ENCODE results near the gene LOXL3. TPM values are rescaled to one million over a fixed set of nuclear protein-coding genes. Genes with fewer than 3 reads are reported as not detected.
"Not testable (repeated sequence)": the region's sequence is repeated elsewhere in the genome, so short reads cannot be mapped to it uniquely, and the experiment has no call there.

The LOXL3 gene
- total RNA-seq, 1 donor from 2014 or later: 16.1 TPM

- DNase-seq: no peak
These were observed 18.6 kb upstream of the LOXL3 start for GRCh38 chr2:74572178-74572925.

GRCh38 chr2:74571058-74571457 lies 17.3 kb upstream of the LOXL3 start:
- no peak for DNase-seq

- no peak for DNase-seq
These were observed 15.9 kb upstream of the LOXL3 start for GRCh38 chr2:74569686-74570085.

GRCh38 chr2:74567881-74568280 lies 14.1 kb upstream of the LOXL3 start:
- no peak for DNase-seq

- no peak for DNase-seq
These were observed 13.0 kb upstream of the LOXL3 start for GRCh38 chr2:74566754-74567085.

GRCh38 chr2:74566076-74566753 lies 12.5 kb upstream of the LOXL3 start:
- no peak for DNase-seq

- no peak for DNase-seq
These were observed 10.5 kb upstream of the LOXL3 start for GRCh38 chr2:74564222-74564621.

- DNase-seq: no peak
These were observed 8.5 kb upstream of the LOXL3 start for GRCh38 chr2:74562126-74562775.

- not testable (repeated sequence) for DNase-seq
These were observed 7.3 kb upstream of the LOXL3 start for GRCh38 chr2:74561022-74561421.

GRCh38 chr2:74560591-74560990 lies 6.8 kb upstream of the LOXL3 start:
- DNase-seq: no peak

GRCh38 chr2:74559912-74560311 lies 6.2 kb upstream of the LOXL3 start:
- no peak for DNase-seq

- no peak for DNase-seq
These were observed 4.8 kb upstream of the LOXL3 start for GRCh38 chr2:74558284-74559230.

- no peak for DNase-seq
These were observed 3.2 kb upstream of the LOXL3 start for GRCh38 chr2:74556831-74557370.

GRCh38 chr2:74556159-74556558 lies 2.4 kb upstream of the LOXL3 start:
- DNase-seq: no peak

GRCh38 chr2:74555610-74556103 lies 1.9 kb upstream of the LOXL3 start:
- DNase-seq: no peak

GRCh38 chr2:74554820-74555531 lies 1.2 kb upstream of the LOXL3 start:
- no peak for DNase-seq

- no peak for DNase-seq
These were observed 579 bp downstream of the LOXL3 start for GRCh38 chr2:74552914-74553811.

- DNase-seq: no peak
These were observed 1.5 kb downstream of the LOXL3 start for GRCh38 chr2:74551942-74552913.

- DNase-seq: no peak
These were observed 2.2 kb downstream of the LOXL3 start for GRCh38 chr2:74551530-74551929.

All from occipital lobe (tissue), 2 donors.